Activated gamma-delta T cell (primary cell): ENCODE measurements around the gene GNAI2.

ENCODE experiments used
- DNase-seq: peaks from one replicate; lab custom pipeline; 2025; lab: John Stamatoyannopoulos, UW

The GNAI2 gene

GRCh38 chr3:50297896-50298725 is 62.1 kb downstream of the GNAI2 start:
- DNase-seq, result no peak

- peak; percentile 98 for DNase-seq
These were observed 63.0 kb downstream of the GNAI2 start, which contains the start of the genes HYAL3 and NAA80 for GRCh38 chr3:50298836-50299637. TSS of gene HYAL3 (minus strand) at chr3:50299405. CDS start at chr3:50295602, 3,803 bp downstream. TSS of gene NAA80 (minus strand) at chr3:50299405. CDS start at chr3:50297463, 1,942 bp downstream.

GRCh38 chr3:50299638-50299928 is 63.6 kb downstream of the GNAI2 start:
- no peak for DNase-seq

- no peak for DNase-seq
These were observed 64.1 kb downstream of the GNAI2 start for GRCh38 chr3:50299929-50300680.

GRCh38 chr3:50300681-50301254 is 64.8 kb downstream of the GNAI2 start:
- no peak for DNase-seq

- DNase-seq, result no peak
These were observed 66.3 kb downstream of the GNAI2 start for GRCh38 chr3:50302095-50303012.

- no peak for DNase-seq
These were observed 67.2 kb downstream of the GNAI2 start, which contains the start of gene HYAL1 for GRCh38 chr3:50303013-50303815. TSS of gene HYAL1 (minus strand) at chr3:50303574. CDS start at chr3:50302956, 618 bp downstream.

- no peak for DNase-seq
These were observed 68.6 kb downstream of the GNAI2 start for GRCh38 chr3:50304601-50305000.
